Peyer's patch (tissue), 4 donors: ENCODE results near the gene ZIC4.

Experiments
- CTCF ChIP-seq, 6 experiments: fragments of 450-650 bp in 4 of 6; fragments of 200-600 bp in 2 of 6; sonication (generic) in 1 of 6; IDR thresholded peaks; one replicate each; pipeline ENCODE4 v1.5.1; 2017 to 2019; ENCODE audit warnings: antibody characterized with exemption in 6 of 6, mild to moderate bottlenecking in 3 of 6, moderate library complexity in 1 of 6
- POLR2A ChIP-seq, 2 donors: fragments of 450-650 bp; IDR thresholded peaks; one replicate each; pipeline ENCODE4 v1.5.1; 2017; ENCODE audit warnings: antibody characterized with exemption in 2 of 2, mild to moderate bottlenecking in 2 of 2, moderate library complexity in 2 of 2

- TF ChIP-seq CTCF (IDR thresholded peaks at IDR 0.05) (no peak), POLR2A (IDR thresholded peaks at IDR 0.05) (no peak)
Observed at GRCh38 chr3:147380977-147381376, 25.4 kb downstream of the ZIC4 start.
